ENCODE data around the gene VCAN. TPM values are rescaled to one million over a fixed set of nuclear protein-coding genes. Genes with fewer than 3 reads are reported as not detected.
"Not testable (repeated sequence)": the region's sequence is repeated elsewhere in the genome, so short reads cannot be mapped to it uniquely, and the experiment has no call there.

The VCAN gene
- total RNA-seq, 1 donor from 2014 or later, result 33.7 TPM

DNA sequence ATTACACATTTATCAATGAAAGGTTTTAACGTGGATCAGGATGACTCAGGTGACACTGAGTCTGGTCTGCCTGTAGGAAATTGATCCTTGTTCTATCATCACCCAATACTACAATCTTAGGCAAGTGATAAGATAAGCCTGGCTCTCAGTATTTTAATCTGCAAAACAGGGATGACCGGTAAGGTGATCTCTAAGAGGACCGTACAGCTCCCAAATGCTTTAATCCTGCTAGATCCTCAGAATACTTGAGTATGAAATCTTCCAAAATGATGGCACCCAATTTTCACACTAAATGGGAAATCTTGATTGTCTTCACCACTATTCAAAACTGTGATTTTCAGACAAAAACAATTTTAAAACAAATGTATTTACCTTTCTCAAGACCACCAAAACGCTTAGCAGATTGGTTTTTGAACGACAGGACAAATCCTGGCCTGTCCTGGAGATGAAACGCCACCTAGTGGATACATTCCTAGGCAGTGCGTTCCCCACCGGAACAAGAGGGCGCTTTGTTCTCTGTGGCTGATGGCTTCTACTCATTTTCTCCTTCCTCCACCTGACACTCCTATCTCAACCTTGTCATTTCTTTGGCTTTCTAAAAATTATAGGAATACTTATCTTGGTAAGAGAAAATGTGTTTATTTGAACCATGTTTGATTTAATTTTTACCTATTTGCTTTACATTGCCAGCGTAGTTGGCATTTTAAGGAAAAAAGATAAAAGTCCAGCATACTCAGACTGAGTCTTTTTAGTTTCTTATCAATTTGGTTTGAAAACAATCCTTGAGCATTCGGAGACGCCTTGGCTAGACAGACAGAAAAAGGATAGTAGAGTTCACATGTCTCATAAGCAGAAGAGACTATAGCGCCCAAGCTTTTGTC is 41.2 kb upstream of the VCAN start:
- Histone ChIP-seq H3K27me3 (ENCODE audit: control insufficient read depth, insufficient read depth, low read length) (no peaks in the 10 kb centered on the region), H3K4me3 (ENCODE audit: low read depth, low read length) (no peak overlapping the region), H3K36me3 (ENCODE audit: control insufficient read depth, insufficient read depth, low read length) (no peaks in the 10 kb centered on the region)
- TF ChIP-seq, protein P1, sequence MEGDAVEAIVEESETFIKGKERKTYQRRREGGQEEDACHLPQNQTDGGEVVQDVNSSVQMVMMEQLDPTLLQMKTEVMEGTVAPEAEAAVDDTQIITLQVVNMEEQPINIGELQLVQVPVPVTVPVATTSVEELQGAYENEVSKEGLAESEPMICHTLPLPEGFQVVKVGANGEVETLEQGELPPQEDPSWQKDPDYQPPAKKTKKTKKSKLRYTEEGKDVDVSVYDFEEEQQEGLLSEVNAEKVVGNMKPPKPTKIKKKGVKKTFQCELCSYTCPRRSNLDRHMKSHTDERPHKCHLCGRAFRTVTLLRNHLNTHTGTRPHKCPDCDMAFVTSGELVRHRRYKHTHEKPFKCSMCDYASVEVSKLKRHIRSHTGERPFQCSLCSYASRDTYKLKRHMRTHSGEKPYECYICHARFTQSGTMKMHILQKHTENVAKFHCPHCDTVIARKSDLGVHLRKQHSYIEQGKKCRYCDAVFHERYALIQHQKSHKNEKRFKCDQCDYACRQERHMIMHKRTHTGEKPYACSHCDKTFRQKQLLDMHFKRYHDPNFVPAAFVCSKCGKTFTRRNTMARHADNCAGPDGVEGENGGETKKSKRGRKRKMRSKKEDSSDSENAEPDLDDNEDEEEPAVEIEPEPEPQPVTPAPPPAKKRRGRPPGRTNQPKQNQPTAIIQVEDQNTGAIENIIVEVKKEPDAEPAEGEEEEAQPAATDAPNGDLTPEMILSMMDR (IDR thresholded peaks at IDR 0.05; ENCODE audit: insufficient read depth, low read length, severe bottlenecking), result peak; percentile 92
- DNase-seq (ENCODE audit: low read depth) (peak; percentile 60), FAIRE-seq (no peak)

DNA sequence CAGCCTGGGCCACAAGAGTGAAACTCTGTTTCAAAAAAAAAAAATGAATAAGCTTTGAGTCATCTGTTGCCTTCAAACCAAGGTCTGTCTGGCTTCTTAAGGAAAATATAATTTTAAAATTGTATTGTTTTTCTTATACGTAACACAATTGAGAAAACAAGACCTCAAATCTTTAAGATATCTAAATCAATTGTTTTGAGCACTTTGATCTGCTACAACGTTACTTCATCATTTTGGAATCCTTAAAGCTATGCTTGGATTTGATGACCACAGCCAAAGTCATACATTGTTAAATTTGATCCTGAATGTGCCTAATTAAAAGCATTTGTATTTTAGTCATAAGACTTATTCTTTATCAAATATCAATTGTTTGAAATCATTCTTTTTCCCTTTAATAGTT is 37.7 kb upstream of the VCAN start:
- FAIRE-seq, result no peak
- no peaks in the 10 kb centered on the region for H3K36me3 ChIP-seq (ENCODE audit: control insufficient read depth, insufficient read depth, low read length)
- H3K4me3 ChIP-seq (ENCODE audit: low read depth, low read length), result no peak overlapping the region
- H3K27me3 ChIP-seq (ENCODE audit: control insufficient read depth, insufficient read depth, low read length), result no peaks in the 10 kb centered on the region
- DNase-seq (ENCODE audit: low read depth), result no peak
- TF ChIP-seq, protein P1 (IDR thresholded peaks at IDR 0.05; ENCODE audit: insufficient read depth, low read length, severe bottlenecking), result no peak

DNA sequence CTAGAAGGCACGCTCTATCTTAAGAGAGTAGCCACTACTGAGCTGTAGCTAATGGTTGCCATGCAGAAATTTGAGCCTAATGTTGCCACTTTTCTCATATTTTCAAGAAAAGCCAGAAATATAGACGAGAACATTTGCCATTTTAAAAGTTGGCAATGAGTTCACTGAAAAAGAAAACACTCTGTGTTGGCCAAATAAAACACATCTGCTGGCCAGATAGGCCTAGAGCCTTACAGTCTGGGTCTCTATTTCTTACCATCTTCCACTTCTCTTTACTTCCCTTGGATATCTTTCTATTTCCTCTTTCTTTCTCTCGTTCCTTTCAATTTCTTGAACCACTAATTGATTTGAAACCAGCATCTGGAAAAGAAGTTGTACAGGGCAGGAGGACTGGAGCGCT is 36.6 kb upstream of the VCAN start:
- H3K4me3 ChIP-seq (ENCODE audit: low read depth, low read length), result no peak overlapping the region
- FAIRE-seq (no peak), DNase-seq (ENCODE audit: low read depth) (no peak)
- no peaks in the 10 kb centered on the region for H3K36me3 ChIP-seq (ENCODE audit: control insufficient read depth, insufficient read depth, low read length)
- H3K27me3 ChIP-seq (ENCODE audit: control insufficient read depth, insufficient read depth, low read length), result no peaks in the 10 kb centered on the region
- TF ChIP-seq, protein P1 (IDR thresholded peaks at IDR 0.05; ENCODE audit: insufficient read depth, low read length, severe bottlenecking), result no peak

DNA sequence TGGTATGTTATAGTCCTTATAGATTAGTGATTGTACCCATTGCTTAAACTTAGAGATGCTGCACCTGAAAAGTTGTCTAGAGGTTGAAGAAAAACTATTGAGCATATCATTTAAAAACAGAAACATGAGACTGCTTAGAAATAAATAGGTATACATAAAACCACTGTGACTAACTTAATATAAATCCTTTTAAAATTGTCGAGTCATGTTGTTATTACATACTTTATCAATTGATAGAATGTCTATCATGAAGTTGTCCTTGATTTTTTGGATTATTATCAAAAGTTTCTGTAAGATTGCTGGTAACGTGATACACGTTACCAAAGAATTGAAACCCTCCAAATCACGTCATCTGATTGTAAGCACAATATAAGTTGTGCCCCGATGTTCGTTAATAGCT is 35.3 kb upstream of the VCAN start:
- TF ChIP-seq, protein P1 (IDR thresholded peaks at IDR 0.05; ENCODE audit: insufficient read depth, low read length, severe bottlenecking), result no peak
- FAIRE-seq, result no peak
- no peak for DNase-seq (ENCODE audit: low read depth)

DNA sequence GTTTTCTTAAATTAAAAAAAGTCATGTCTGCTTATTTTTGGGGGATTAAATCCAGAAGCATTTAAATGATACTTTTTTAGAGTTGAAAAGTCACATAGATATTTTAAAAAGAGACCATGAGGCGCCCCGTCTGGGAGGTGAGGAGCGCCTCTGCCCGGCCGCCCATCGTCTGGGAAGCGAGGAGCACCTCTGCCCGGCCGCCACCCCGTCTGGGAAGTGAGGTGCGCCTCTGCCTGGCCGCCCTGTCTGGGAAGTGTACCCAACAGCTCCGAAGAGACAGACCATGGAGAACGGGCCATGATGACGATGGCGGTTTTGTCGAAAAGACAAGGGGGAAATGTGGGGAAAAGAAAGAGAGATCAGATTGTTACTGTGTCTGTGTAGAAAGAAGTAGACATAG is 33.8 kb upstream of the VCAN start:
- H3K4me3 ChIP-seq (ENCODE audit: low read depth, low read length); H3K27me3 ChIP-seq (ENCODE audit: control insufficient read depth, insufficient read depth, low read length); DNase-seq (ENCODE audit: low read depth); H3K36me3 ChIP-seq (ENCODE audit: control insufficient read depth, insufficient read depth, low read length); FAIRE-seq: not testable (repeated sequence)

More for the DNA sequence above, 35.3 kb upstream of the VCAN start:
- no peak overlapping the region for H3K4me3 ChIP-seq (ENCODE audit: low read depth, low read length)
- no peaks in the 10 kb centered on the region for H3K27me3 ChIP-seq (ENCODE audit: control insufficient read depth, insufficient read depth, low read length)
- H3K36me3 ChIP-seq (ENCODE audit: control insufficient read depth, insufficient read depth, low read length), result no peaks in the 10 kb centered on the region

DNA sequence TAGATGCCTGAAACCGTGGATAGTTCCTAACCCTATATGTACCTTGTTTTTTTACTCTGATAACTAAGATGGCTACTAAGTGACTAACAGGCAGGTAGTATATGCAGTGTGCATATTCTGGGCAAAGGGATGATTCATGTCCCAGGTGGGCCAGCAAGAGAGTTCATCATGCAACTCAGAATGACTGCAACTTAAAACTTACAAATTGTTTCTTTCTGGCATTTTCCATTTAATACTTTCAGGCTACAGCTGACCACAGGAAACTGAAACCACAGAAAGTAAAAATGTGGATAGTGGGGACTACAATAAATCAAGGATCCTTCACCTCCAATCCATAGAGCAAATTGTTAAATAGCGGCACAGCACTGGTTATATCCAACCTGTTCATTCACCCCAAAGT is 30.7 kb upstream of the VCAN start:
- no peak overlapping the region for H3K4me3 ChIP-seq (ENCODE audit: low read depth, low read length)
- DNase-seq (ENCODE audit: low read depth), result peak; percentile 10
- TF ChIP-seq, protein P1 (IDR thresholded peaks at IDR 0.05; ENCODE audit: insufficient read depth, low read length, severe bottlenecking), result no peak
- H3K36me3 ChIP-seq (ENCODE audit: control insufficient read depth, insufficient read depth, low read length), result no peaks in the 10 kb centered on the region
- H3K27me3 ChIP-seq (ENCODE audit: control insufficient read depth, insufficient read depth, low read length), result no peaks in the 10 kb centered on the region
- no peak for FAIRE-seq
